ENCODE results near the gene ANKRD13B. TPM values are rescaled to one million over a fixed set of nuclear protein-coding genes. Genes with fewer than 3 reads are reported as not detected.

The ANKRD13B gene
- polyA plus RNA-seq, 6 donors from 2014 or later, result not detected

- no peaks in the 10 kb centered on the region for H3K27me3 Mint-ChIP-seq
- H3K27ac Mint-ChIP-seq, result no peak overlapping the region
- ATAC-seq (ENCODE audit: low read depth in 2 of 2), result peak; percentile 39 to 57
- peak; percentile 68 for DNase-seq
- peaks cover 0 to 3% of the 10 kb centered on the region in 2 donors for H3K36me3 Mint-ChIP-seq
- peak overlapping the region in 3 of 8 donors; percentile 10 to 81 (median 12) for H3K4me3 Mint-ChIP-seq
- peaks cover 29 to 47% (median 38%) of the 10 kb centered on the region in 3 donors for H3K4me1 Mint-ChIP-seq
- H3K9me3 Mint-ChIP-seq, result no peaks in the 10 kb centered on the region
Measured at GRCh38 chr17:29572691-29573557, 20.0 kb upstream of the ANKRD13B start.

GRCh38 chr17:29573558-29573869 is 19.4 kb upstream of the ANKRD13B start:
- Mint-ChIP-seq H3K4me3 (no peak overlapping the region), H3K27ac (no peak overlapping the region), H3K4me1 (peaks cover 29 to 42% (median 38%) of the 10 kb centered on the region in 3 donors), H3K27me3 (no peaks in the 10 kb centered on the region), H3K36me3 (peaks cover 0 to 9% of the 10 kb centered on the region in 2 donors), H3K9me3 (no peaks in the 10 kb centered on the region)
- DNase-seq (no peak), ATAC-seq (ENCODE audit: low read depth in 2 of 2) (no peak)

GRCh38 chr17:29573871-29574731 is 18.8 kb upstream of the ANKRD13B start:
- DNase-seq (no peak), ATAC-seq (ENCODE audit: low read depth in 2 of 2) (no peak)
- Mint-ChIP-seq H3K4me1 (peaks cover 26 to 38% (median 36%) of the 10 kb centered on the region in 3 donors), H3K36me3 (peaks cover 0 to 9% of the 10 kb centered on the region in 2 donors), H3K27me3 (no peaks in the 10 kb centered on the region), H3K4me3 (peak overlapping the region in 3 of 8 donors; percentile 14 to 72 (median 29)), H3K9me3 (no peaks in the 10 kb centered on the region), H3K27ac (peak overlapping the region in 2 of 6 donors; percentile 59 to 74)

GRCh38 chr17:29574732-29575510 is 18.0 kb upstream of the ANKRD13B start:
- H3K4me1 Mint-ChIP-seq, result peaks cover 22 to 34% (median 34%) of the 10 kb centered on the region in 3 donors
- H3K27me3 Mint-ChIP-seq, result no peaks in the 10 kb centered on the region
- H3K36me3 Mint-ChIP-seq, result peaks cover 2 to 9% of the 10 kb centered on the region in 2 donors
- no peaks in the 10 kb centered on the region for H3K9me3 Mint-ChIP-seq
- no peak for DNase-seq
- peak; percentile 43 to 63 for ATAC-seq (ENCODE audit: low read depth in 2 of 2)
- H3K27ac Mint-ChIP-seq, result peak overlapping the region in 4 of 6 donors; percentile 25 to 83 (median 53)
- H3K4me3 Mint-ChIP-seq, result peak overlapping the region in 5 of 8 donors; percentile 14 to 66 (median 29)

- Mint-ChIP-seq H3K27ac (peak overlapping the region in 3 of 6 donors; percentile 32 to 83 (median 59)), H3K4me3 (peak overlapping the region in 1 of 8 donors; percentile 13), H3K36me3 (peaks cover 8 to 9% of the 10 kb centered on the region in 2 donors), H3K9me3 (no peaks in the 10 kb centered on the region), H3K4me1 (peaks cover 25 to 39% (median 36%) of the 10 kb centered on the region in 3 donors), H3K27me3 (no peaks in the 10 kb centered on the region)
- ATAC-seq (ENCODE audit: low read depth in 2 of 2), result no peak
- no peak for DNase-seq
Measured at GRCh38 chr17:29575511-29576213, 17.3 kb upstream of the ANKRD13B start.

- H3K27ac Mint-ChIP-seq, result no peak overlapping the region
- H3K36me3 Mint-ChIP-seq, result peaks cover 8 to 9% of the 10 kb centered on the region in 2 donors
- H3K27me3 Mint-ChIP-seq, result no peaks in the 10 kb centered on the region
- ATAC-seq (ENCODE audit: low read depth in 2 of 2), result no peak
- DNase-seq, result no peak
- H3K9me3 Mint-ChIP-seq, result no peaks in the 10 kb centered on the region
- peaks cover 21 to 35% (median 31%) of the 10 kb centered on the region in 3 donors for H3K4me1 Mint-ChIP-seq
- peak overlapping the region in 1 of 8 donors; percentile 33 for H3K4me3 Mint-ChIP-seq
Measured at GRCh38 chr17:29576214-29577000, 16.5 kb upstream of the ANKRD13B start.

- Mint-ChIP-seq H3K27ac (no peak overlapping the region), H3K27me3 (no peaks in the 10 kb centered on the region), H3K36me3 (peaks cover 8 to 9% of the 10 kb centered on the region in 2 donors), H3K4me1 (peaks cover 21 to 32% (median 31%) of the 10 kb centered on the region in 3 donors), H3K4me3 (no peak overlapping the region), H3K9me3 (no peaks in the 10 kb centered on the region)
- ATAC-seq (ENCODE audit: low read depth in 2 of 2) (no peak), DNase-seq (no peak)
Measured at GRCh38 chr17:29577001-29577370, 15.9 kb upstream of the ANKRD13B start.

- DNase-seq, result no peak
- H3K9me3 Mint-ChIP-seq, result no peaks in the 10 kb centered on the region
- peak overlapping the region in 1 of 6 donors; percentile 49 for H3K27ac Mint-ChIP-seq
- no peaks in the 10 kb centered on the region for H3K27me3 Mint-ChIP-seq
- H3K36me3 Mint-ChIP-seq, result peaks cover 8 to 9% of the 10 kb centered on the region in 2 donors
- no peak for ATAC-seq (ENCODE audit: low read depth in 2 of 2)
- H3K4me3 Mint-ChIP-seq, result no peak overlapping the region
- peaks cover 21 to 36% (median 31%) of the 10 kb centered on the region in 3 donors for H3K4me1 Mint-ChIP-seq
Measured at GRCh38 chr17:29577385-29578211, 15.3 kb upstream of the ANKRD13B start.

GRCh38 chr17:29578626-29579485 is 14.1 kb upstream of the ANKRD13B start:
- Mint-ChIP-seq H3K4me3 (peak overlapping the region in 1 of 8 donors; percentile 72), H3K4me1 (peaks cover 24 to 36% (median 35%) of the 10 kb centered on the region in 3 donors), H3K9me3 (no peaks in the 10 kb centered on the region), H3K36me3 (peaks cover 8 to 9% of the 10 kb centered on the region in 2 donors), H3K27ac (peak overlapping the region in 2 of 6 donors; percentile 49 to 81), H3K27me3 (no peaks in the 10 kb centered on the region)
- no peak for ATAC-seq (ENCODE audit: low read depth in 2 of 2)
- no peak for DNase-seq

GRCh38 chr17:29579866-29580771 is 12.8 kb upstream of the ANKRD13B start:
- H3K36me3 Mint-ChIP-seq, result peaks cover 8 to 9% of the 10 kb centered on the region in 2 donors
- peak; percentile 88 for DNase-seq
- H3K4me3 Mint-ChIP-seq, result peak overlapping the region in 3 of 8 donors; percentile 9 to 66 (median 29)
- peak; percentile 98 to 99 for ATAC-seq (ENCODE audit: low read depth in 2 of 2)
- H3K9me3 Mint-ChIP-seq, result no peaks in the 10 kb centered on the region
- peak overlapping the region in 5 of 6 donors; percentile 7 to 90 (median 82) for H3K27ac Mint-ChIP-seq
- no peaks in the 10 kb centered on the region for H3K27me3 Mint-ChIP-seq
- H3K4me1 Mint-ChIP-seq, result peaks cover 22 to 40% (median 35%) of the 10 kb centered on the region in 3 donors
